OCI-LY3 (cell line): ENCODE measurements around the gene RANBP10.

Experiments
- CTCF ChIP-seq: fragments of 200-600, 300-600 bp; sonication (generic); IDR thresholded peaks from 2 replicates; pipeline ENCODE4 v1.5.1; 2014; ENCODE audit warnings: antibody characterized with exemption, low read length, low read depth
- EZH2phosphoT487 ChIP-seq: fragments of 200-600 bp; shearing (Covaris generic); IDR thresholded peaks from 2 replicates; pipeline ENCODE4 v1.6.1; 2018; ENCODE audit warnings: antibody characterized with exemption, mixed run types, low read depth

DNA sequence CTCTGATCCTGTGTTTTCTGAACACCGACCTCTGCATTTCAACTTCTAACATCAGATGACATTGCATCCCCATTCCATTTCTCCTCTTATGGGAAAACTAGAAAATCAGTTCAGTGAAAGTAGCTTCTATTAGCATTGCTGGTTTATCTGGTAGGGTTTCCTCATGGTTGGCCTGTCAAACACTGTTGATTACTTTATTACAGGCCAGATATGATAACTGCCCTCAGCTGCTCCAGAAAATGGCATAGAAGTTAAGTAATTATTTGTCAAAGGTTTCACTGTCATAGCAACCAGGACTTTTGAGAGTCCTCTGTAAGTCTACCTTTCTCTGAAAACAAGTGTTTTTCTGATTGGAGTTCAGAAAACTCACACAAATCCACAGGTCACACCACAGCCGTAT lies 90.3 kb downstream of the RANBP10 start:
- TF ChIP-seq CTCF = no peak
- no peak for TF ChIP-seq EZH2phosphoT487
